GM18873 (cell line): ENCODE data around the gene TRMT44.
"Not testable (repeated sequence)": the region's sequence is repeated elsewhere in the genome, so short reads cannot be mapped to it uniquely, and the experiment has no call there.

Source experiments
- ATAC-seq: cut with Tn5 transposase; IDR thresholded peaks from one replicate; pipeline ENCODE4 v1.9.1; 2021; ENCODE audit warnings: mild to moderate bottlenecking, moderate library complexity, moderate number of reproducible peaks; ENCODE audit not compliant: unreplicated experiment, low FRiP score

The TRMT44 gene

DNA sequence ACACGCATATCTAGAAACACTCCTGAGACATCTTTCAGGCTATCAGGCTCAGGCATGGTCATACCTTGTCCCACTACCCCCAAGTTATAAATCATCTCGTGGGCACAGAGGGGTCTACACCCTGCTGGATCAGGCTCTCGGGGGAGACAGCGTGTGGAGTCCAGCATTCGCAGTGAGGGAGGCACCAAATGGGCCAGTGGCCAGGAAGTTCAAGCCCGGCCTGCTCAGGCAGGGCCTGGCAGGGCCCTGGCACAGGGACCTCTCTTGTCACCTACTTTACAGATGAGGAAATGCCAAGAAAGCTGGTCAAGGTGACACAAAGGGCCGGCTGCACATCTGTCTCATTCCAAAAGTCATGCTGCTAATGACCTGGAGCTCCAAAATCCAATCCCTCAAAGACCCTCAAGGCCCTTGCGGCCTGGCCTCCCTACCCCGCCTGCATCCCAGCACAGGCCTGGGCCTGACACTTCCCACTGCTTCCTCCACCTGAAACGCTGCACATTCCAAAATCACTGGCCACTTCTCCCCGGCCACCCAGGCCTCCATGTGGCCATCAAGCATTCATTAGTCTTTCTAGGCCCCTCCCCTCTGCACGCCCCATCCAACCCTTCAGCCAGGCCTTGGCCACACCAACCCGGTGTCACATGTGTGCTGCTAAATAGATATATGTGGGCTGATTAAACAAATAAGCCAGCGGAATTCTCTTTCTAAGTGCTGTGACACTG lies 35.6 kb upstream of the TRMT44 start:
- ATAC-seq, result no peak

DNA sequence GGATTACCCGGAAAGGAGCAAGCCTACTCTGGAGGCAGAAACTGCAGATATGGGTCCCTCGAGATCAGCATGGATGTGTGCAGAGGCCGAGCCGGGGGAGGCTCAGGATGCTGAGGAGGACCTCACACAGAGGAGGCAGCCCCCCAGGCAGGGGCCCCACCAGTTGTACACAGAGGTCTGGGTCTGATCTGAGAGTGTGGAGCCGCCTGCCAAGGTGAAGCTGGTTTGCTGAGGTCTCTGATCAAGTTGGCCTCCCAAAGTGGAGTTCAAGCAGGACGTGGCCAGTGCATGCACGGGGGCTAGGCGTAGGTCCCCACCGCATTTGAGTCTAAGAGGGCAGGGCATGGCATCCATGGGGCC lies 35.1 kb upstream of the TRMT44 start:
- no peak for ATAC-seq

DNA sequence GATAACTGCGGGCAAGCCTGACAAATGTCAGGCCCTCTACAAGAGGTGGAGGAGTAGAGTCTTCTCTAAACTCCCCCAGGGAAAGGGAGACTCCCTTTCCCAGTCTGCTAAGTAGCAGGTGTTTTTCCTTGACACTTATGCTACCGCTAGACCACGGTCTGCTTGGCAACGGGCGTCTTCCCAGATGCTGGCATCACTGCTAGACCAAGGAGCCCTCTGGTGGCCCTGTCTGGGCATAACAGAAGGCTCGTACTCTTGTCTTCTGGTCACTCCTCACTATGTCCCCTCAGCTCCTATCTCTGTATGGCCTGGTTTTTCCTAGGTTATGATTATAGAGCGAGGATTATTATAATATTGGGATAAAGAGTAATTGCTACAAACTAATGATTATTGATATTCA lies 33.7 kb upstream of the TRMT44 start:
- ATAC-seq, result not testable (repeated sequence)

DNA sequence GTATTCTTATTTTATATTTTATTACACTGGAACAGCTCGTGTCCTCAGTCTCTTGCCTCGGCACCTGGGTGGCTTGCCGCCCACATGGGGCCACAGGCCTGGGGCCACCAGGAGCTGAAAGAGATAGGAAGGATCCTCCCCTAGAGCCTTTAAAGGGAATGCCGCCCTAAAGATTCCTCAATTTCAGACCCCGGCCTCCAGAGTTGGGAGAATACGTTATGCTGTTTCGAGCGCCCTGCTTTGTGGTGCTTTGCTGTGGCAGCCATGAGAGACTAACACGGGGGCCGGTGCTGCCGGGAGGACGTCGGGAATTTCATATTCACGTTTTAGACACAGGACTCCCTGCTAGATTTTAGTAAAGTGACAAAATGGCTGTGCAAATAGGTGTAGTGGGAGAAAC lies 33.3 kb upstream of the TRMT44 start:
- ATAC-seq, result no peak

DNA sequence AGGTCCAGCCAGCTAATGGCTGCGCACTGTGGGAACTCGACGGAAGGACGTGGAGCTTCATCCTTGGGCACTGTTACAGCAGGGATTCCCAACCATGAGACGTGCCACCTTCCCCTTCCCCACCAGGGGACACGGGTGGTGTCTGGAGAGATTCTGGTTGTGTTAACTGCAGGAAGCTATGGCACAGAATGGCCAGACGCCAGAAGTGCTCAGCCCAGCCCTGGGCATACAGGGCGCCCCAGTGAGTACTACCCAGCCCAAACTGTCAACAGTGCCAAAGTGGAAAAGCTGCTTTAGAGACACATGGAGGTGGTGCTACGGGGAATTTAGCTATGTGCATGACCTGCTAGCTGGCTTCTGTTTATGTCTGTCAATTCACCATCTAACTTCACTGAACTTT lies 32.8 kb upstream of the TRMT44 start:
- ATAC-seq, result no peak

DNA sequence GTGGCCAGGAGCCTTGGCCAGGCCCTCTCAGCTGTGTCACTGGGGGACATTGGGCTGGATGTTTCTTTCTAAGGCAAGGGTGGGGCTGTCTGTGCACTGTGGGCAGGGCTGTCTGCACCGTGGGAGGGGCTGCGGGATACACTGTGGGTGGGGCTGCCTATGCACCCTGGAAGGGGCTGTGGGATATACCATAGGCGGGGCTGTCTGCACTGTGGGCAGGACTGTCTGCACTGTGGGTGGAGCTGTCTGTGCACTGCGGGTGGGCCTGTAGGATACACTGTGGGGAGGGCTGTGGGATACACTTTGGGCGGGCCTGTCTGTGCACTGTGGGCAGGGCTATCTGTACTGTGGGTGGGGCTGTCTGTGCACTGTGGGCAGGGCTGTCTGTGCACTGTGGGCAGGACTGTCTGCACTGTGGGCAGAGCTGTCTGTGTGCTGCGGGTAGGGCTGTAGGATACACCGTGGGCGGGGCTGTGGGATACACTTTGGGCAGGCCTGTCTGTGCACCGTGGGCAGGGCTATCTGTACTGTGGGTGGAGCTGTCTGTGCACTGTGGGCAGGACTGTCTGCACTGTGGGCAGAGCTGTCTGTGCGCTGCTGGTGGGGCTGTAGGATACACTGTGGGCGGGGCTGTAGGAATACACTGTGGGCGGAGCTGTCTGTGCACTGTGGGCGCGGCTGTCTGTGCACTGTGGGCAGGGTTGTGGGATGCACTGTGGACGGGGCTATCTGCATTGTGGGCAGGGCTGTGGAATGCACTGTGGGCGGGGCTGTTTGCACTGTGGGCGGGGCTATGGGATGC lies 31.1 kb upstream of the TRMT44 start:
- ATAC-seq, result no peak

DNA sequence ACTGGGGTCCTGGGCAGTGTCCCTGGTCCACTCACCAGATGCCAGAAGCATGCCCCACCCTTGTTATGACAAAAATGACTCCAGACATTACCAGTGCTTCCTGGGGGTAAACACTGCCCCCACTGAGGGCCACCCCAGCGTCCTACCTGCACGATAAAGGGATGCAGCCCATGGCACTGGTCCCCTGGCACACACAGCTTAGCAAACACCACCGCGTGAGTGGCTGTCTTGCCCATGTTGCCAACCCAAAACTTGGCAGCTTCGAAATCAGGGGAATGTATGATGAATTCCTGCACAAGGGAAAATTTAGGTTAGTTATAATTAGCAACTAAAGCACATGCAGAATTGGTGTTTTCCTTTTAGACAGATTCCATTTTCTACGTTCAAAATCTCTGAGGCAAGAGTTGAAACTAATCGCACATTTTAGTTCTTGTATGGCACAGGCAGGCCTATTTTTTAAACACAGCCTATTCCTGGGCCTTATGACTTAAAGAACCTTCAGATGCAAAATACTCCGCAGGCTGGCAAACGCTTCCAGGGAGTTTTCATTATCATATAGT lies 30.4 kb upstream of the TRMT44 start:
- no peak for ATAC-seq

DNA sequence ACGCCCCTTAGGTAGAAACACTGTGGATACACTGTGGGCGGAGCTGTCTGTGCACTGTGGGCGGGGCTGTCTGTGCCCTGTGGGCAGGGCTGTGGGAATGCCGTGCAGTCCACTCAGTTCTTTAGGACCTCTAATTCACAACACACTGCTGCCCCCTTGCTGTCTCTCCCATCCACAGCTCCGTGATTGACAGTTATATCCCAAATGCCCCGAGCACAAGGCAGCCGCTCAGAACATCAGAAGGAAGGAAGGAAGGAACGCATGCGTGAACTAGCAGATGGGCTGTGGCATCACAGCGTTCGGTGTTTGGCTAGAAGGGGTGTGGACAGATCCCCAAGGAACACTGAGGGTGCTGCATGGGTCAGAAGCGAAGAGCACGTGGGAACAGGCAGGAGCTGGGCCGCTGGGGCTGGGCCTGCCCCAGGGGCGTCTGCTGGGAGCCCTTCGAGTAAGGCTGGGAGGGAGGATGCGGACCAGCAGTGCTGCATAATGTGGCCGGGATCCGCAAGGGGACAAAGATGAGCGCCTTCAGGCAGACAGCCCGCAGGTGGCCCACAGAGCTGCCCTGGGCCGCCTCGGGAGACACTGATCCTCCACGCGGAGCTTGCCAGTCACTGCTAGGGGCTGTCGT lies 29.8 kb upstream of the TRMT44 start:
- no peak for ATAC-seq

DNA sequence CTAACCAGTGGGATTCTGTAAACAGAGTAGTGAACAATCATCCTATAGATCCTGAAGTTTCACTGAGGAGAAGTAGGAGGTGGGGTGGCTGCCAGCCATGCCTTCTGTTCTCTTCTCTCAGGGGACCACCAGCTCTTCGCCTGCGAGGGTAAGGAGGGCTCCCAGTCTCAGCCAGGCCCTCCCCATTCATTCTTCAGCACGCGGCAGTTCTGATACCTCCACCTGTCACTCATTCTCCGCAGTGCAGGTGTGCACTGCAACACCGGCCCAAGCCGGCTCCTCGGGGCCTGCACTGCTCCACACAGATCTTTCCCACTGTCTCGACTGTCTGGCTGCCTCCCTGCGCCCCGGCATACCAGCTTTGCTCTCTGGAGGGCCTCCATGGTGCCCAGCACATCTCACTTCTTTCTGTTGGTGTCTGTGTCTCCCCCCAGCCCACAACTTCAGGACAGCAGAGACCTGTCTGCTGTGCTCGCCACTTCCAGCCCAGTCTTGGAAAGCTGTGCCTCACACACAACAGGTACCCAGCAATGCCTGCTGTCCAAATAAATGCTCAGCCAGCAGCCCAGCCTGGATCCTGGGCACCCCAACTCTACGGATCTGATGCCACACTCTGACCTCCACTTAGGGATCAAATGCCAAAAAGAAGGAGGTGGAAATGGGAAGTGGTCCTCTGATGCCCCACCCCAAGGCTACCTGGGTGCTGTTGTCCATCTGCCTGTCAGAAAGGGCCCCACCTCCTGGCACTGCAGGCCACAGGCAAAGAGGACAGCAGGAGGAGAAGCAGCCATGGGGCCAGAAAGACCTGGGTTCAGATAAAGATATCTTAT lies 29.0 kb upstream of the TRMT44 start:
- no peak for ATAC-seq

DNA sequence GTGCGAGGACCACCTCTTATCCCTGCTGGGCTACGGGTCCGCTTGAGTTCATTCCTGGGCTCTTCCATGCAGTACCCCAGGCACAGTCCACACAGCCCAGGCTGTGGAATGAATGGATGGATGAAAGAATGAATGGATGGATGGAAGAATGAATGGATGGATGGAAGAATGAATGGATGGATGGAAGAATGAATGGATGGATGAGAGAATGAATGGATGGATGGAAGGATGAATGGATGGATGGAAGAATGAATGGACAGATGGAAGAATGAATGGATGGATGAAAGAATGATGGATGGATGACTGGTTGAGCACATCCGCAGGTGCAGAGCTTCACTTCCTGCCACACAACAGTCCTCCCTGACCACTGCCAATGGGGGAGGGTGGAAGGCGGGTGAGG lies 28.3 kb upstream of the TRMT44 start:
- no peak for ATAC-seq

DNA sequence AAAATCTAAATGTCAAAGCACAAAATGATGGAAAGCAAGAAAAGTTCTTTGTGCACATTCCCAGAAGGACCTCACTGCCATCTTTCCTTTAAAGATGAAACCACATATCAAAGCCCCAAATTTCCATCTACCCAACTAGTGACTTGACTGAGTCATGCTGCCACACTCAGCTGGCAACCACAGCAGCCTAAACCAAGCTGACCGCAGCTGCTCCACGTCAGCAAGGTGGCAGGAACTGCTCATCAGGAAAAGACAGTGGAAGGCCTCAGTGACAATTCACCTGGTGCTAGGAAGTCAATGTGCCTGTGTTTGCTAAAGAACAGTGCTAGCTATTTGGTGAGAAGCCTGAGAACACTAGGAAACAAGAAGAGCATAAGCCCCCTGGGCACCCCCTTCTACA lies 26.2 kb upstream of the TRMT44 start:
- no peak for ATAC-seq

DNA sequence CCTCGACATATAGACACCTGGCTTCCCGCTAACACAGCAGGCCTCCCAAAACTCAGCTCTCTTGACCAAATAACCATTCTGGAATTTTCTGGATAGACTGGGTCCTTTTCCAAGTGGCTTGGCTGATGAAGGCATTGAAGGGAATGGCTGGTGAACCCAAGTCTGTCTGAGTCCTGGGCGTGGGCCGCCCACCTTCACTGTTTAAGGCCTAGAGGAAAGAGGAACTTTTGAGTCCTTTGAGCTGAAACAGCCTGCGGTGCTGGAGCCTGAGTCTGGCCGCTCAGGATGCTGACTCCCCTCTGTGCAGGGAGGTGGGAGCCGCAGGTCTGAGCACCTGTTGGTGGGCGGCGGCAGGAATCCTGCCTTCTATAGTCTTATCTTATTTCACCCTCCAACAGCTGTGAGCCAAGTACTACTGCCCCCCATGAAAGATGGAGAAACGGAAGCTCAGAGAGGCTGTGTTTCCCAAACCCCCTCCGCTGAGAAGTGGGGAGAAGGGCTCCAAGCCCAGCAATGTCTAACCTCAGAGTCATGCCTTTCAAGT lies 23.4 kb upstream of the TRMT44 start:
- ATAC-seq, result no peak

DNA sequence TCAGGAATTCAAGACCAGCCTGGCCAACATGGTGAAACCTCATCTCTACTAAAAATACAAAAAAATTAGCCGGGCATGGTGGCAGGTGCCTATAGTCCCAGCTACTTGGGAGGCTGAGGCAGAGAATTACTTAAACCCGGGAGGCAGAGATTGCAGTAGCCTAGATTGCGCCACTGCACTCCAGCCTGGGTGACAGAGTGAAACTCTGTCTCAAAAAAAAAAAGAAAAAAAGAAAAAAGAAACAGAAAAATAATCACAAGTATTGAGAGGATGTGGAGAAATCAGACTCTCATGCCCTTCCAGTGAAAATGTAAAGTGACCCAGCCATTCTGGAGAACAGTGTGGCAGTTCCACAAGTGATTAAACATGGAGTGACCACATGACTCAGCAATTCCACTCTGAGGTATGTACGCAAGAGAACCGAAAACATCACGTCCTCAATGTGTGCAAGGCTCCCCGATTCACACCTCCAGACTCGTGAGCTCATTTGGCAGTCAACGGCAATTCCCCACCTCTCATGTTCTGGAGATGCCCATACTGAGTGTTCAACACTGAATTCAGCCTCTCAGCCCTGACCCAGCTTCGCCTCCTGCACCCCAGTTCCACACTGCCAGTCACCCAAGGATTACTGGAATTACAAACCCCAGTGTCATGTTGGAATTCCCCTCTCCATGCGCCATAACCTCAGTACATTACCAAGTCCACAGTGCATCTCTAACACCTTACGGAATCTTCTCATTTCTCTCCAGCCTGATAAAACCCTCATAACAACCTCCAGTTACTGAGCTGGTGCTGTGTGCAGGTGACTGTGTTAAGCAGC lies 21.1 kb upstream of the TRMT44 start:
- no peak for ATAC-seq

DNA sequence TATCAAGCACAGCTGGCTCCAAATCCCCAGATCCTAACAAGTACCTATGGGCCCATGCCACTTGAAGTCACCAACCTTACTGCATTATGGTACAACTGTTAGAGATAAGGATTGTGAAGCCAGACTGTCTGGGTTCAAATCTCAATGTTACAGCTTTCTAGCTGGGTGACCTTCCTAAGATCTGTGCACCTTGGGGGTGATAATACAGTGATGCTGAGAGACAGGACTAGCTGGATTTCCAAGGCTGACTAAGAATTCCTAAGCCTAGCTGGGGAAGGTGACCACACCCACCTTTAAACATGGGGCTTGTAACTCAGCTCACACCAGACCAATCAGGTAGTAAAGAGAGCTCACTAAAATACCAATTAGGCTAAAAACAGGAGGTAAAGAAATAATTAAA lies 20.4 kb upstream of the TRMT44 start:
- ATAC-seq, result not testable (repeated sequence)

DNA sequence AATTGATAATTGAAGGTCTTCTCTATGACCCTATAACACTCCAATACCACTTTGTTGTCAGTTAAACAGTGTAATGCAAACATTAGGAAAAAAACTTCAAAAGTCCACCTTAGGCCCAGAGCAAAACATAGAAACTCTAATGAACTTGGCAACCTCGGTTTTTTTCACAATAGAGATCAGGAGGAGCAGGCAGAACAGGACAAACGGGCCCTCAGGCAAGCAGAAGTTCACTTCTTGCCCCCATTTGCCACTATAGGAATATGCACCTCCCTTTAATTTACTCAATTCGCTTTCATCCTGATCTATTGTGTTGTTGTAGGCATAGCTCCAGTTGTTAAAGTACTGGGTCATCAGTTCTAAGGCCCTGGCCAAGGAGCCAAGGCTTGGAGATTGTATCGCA lies 18.2 kb upstream of the TRMT44 start:
- no peak for ATAC-seq

DNA sequence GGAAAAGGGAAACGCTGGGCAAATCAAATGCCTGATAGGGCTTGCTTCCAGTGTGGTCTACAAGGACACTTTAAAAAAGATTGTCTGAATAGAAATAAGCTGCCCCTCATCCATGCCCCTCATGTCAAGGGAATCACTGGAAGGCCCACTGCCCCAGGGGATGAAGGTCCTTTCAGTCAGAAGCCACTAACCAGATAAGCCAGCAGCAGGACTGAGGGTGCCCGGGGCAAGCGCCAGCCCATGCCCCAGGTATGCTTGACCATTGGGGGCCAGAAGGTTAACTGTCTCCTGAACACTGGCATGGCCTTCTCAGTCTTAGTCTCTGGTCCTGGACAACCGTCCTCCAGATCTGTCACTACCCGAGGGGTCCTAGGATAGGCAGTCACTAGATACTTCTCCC lies 17.8 kb upstream of the TRMT44 start:
- ATAC-seq, result no peak

DNA sequence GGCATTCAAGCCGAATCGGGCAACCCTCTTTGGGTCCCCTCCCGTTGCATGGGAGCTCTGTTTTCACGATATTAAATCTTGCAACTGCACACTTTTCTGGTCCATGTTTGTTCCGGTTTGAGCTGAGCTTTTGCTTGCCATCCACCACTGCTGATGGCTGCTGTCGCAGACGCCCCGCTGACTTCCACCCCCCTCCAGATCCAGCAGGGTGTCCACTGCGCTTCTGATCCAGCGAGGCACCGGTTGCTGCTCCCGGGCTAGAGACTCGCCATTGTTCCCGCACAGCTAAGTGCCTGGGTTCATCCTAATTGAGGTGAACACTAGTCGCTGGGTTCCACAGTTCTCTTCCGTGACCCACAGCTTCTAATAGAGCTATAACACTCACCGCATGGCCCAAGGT lies 13.3 kb upstream of the TRMT44 start:
- no peak for ATAC-seq

DNA sequence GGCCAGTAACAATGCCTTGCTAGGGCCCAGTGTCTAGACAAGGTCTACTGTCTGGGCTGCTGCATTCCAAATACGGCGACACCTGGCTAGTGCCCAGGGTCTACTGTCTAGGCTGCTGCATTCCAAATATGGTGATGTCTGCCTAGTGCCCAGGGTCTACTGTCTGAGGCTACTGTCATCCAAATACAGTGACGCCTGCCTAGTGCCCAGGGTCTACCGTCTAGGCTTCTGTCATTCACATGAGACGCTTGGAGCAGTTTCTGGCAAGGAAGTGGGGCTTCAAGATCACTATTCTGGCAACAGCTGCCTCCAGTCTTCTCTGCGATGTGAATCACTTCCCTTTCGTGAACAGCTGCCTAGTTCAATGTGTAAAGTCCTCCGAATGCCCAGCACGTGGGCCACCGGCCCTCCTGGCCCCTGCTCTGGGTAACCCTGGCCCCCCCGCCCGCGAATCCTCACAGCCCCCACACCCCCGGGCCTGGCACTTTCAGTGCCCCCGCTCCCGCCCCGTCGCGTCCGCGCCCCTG lies 12.8 kb upstream of the TRMT44 start:
- peak; percentile 48 for ATAC-seq
